GM18519 (cell line): ENCODE results near the gene FMOD.

Experiments
- ATAC-seq: cut with Tn5 transposase; IDR thresholded peaks from one replicate; pipeline ENCODE4 v1.9.1; 2021; ENCODE audit warnings: mild to moderate bottlenecking, moderate library complexity; ENCODE audit not compliant: unreplicated experiment, low FRiP score

Gene FMOD

DNA sequence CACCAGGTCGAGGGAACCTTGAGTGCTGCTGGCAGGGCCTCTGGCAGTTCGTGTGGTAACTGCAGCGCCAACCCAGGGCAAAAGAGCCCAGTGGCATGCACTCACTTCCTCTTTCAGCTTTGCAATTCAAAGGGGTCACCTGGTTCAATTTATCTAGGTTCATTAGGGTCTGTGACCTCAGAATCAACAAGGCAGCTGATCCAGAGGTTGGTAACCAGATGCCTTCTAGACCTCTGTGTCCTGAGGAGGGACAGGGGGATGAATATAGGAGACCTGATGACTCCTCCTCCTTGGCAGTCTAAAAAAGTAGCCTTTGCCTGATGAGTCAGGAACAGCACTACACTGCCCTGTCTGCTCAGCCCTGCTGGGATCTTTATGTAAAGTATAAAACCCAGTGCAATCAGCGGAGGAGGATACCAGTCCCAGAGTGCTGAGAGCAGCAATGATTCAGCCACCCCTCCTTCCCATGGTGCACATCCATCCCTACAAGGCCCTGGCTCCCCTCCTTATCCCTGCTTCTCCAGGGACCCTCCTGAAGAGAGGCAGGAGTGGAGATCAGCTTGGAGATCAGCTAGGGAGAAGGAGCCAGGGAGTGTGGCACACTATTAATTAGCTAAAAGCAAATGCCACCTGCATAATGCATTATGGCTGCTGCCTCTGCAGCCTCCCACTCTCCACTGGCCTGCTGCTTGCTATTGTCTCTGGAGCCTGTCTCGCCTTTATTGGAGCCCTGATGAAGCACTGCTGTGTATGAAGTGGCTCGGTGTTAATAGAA, 11.2 kb upstream of the FMOD start:
- no peak for ATAC-seq

DNA sequence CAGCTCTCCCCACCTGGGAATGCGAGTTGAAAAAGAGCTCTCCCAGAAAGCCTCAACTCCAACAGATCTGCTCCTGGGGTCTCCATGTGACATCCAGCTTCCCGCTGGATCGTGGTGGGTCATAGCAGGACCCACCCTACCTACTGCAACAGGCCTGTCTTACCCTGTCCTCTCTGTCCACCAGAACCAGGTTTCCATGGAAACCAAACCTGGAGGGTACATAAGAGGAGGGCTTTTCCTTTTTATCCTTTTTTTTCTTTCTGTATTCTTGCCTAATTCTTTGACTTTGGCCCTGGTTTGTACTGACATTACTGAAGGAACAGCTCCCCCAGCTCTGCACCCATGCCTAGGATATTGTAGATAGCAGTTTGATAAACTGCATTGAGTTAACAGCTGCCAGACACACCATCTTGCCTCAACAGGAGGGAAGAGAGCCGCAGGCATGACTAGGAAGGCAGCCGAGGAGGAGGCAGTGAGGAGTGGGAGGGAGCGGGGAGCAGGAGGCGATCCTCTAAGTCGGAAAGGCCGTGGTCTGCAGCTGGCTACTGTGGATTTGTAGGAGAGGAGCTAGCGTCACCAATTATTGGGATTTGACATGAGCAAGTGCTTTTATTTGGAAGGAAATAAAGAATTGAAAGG, 9.7 kb upstream of the FMOD start:
- no peak for ATAC-seq

DNA sequence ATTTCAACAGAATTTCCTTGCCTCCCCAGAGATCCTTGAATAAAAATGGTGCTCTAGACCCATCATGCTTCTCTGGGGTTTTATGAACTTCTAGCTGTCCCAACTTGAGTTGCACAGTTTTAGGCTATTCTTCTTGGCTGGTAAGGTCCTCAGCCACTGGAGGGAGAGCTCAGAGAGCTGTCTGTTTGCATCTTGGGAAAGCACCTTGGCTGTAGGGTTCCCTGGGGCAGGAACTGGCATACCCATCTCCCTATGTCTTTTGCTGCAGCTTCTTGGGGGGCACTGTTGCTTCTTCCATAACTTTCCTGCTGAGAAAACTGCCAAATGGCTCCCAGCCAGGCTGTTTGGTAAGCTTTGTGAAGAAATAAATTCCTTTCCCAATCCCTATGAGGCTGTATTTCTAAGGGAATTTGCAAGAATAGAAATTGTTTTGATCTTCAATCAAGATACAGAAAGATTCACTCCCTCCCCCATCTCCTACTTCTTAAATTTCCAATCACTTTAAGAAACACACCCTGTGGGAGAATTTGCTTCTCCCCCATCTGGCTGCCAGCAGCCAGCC, 8.2 kb upstream of the FMOD start:
- no peak for ATAC-seq

DNA sequence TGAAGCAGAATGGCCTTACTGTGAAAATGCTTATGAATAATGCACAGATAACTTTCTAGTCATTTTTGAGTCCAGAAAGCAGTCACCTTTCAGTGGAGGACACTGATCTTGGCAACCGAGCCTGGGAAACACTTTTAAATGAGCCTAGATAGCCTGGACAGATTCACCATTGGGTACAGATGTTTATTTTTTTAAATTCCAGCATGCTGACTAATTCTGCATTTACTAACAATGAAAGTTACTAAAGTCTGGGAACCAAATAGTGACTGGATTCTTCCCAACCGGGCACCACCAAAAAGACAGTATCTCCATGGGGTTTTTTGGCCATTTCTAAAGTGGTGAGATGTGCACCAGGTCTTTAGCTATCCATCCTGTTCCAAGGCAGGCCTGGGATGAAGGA, 3.3 kb upstream of the FMOD start:
- ATAC-seq = no peak

DNA sequence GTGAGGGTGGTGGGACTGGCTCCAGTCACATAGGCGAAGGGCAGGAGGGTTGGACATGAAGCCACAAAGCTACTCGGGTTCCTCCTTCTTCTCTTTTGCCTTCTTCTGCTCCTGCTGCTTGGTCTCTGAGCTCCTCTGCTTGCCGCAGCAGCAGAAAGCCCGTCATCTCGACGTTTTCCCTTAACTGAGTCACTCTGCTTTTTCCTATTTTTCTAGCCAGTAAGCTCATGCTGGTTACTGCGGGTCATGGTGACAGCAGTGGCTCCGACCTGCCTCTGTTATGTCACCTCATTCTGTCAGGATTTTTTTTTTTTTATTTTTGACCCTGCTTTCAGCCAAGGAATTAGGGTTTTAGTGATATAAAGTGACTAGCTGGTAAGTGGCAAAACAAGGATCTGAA, 2.6 kb upstream of the FMOD start:
- ATAC-seq = no peak

DNA sequence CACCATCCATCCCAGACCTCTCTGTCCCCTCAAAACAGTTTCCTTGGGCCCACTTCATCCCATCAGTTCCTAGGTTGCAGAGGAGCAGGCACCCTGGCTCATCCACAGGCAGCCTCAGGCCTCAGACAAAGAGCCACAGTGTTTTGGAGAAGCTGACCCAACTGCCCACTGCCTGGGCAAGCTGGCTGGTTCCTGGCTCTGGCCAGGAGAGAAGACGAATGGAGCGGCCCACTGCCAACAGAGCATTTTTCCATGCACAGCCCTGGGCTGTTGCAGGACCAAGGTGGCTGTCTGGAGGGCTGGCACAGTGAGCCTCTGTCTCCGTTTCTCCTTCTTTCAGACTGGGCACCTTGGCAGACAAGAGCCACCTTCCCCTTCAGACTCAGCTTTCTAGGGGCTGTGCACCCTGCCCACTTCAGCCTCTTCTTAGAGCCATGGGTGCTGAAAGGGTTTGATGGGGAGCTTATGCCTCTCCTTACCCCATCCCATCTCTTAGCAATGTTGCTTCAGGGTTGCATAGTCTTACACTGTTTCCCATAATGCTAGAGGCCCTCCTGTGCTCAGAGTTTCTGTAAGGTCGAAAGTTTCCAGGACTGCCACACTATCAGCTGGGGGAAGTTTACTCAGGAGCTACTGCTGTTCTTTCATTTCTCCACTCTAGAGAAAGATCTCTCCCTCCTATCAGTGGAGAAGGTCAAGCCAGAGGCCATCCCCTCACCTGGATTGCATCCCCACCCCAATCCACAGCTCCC, 973 bp downstream of the FMOD start:
- no peak for ATAC-seq

DNA sequence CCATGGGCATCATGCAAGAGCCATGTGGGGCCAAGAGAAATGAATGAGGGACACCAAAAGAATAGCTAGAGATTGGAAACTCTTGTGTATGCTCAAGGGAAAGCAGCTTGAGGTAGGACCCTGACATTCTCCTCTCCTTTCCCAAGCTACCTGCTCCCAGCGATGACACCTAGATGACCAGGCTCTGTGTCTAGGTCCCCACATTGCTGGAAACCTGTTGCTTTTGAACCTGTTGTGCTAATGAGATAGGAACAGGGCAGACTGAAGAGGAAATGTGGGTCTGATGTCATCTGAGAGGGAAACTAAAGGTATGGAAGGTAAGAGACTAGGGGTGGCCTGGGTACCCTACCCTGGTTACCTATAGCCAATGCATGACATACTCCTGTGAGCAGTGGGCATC, 1.8 kb downstream of the FMOD start:
- ATAC-seq = no peak

DNA sequence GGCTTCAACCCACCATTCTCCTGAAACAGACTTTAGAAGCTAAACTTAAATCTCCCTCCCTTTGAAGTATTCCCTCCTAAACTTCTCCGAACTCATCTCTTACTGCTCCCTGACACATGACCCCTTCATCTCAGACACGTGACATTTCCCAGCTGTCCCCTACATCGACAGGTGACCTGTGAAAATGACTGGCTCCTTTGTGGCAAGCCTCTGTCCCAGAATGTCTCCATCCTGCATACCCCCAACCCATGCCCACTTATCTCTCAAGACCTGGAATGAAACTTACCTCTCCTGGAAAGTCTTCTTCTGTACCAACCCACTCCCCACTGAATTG, 4.2 kb downstream of the FMOD start:
- no peak for ATAC-seq

DNA sequence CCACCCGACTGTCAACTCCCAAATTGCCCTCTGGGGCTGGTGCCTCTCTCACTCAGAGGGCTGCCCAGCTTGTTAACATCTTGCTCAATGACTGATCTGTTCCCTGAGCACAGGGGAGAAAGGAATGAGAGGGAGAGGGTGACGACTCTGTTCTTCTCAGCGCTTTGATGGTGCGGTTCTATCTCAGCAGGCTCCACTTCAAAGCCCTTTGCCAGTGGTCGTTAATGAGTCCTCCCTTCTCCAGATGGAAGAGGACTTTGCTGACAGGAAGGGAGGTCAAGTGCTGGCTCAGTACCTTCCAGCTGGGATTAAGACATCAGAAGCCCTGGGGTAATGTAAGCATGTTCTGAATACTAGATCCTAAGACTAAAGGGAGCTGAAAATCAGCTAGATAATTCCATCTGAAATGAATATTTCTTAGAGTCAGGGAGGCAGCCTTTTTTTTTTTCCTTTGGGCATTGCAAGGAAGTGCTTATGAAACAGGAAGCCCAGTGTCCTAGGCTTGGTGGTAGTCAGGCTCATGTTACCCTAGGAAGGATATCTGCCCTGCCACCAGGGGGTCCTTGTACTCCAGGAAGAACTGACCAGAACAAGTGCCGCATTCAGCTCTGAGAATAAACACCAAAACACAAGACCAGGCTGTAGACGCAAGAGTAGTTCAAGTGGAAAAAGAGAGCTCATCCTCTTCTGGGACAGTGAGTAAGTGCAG, 4.7 kb downstream of the FMOD start:
- no peak for ATAC-seq

DNA sequence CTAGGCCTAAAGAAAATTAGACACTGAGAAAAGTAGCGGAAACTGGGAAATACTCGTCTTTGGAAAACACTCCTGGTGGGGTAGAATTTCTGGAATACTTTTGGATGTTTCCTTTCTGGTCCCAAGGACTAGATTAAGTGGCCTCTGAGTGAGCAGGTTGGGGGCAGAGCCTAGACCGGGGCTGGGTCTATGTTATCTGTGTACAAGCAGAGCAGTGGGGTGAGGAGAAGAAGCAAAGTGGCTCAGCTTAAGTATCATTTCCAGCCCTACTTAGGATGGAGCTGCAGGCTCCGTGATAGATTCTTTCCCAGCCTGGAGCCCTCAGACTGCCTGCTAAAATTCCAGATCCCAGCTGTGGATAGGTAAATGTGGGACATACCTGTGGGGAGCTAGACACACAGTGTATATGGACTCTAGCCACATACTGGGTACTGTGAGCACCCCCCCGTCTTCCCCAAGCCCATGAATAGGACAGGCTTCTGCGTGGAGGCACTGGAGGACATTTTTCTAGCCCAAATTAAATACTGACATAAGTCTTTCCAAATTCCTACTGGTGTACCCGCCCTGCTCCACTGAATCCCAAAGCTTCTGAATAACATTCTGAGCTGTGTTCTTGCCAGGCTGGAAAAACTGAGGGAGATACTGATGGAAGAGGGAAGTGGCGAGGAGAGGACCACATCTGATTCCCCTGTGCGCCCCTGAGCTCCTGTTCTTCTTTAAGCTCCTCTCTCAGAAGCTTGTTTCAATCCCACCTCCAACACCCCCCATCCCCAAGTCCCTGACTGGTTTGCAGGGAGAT, 6.8 kb downstream of the FMOD start:
- ATAC-seq = no peak

DNA sequence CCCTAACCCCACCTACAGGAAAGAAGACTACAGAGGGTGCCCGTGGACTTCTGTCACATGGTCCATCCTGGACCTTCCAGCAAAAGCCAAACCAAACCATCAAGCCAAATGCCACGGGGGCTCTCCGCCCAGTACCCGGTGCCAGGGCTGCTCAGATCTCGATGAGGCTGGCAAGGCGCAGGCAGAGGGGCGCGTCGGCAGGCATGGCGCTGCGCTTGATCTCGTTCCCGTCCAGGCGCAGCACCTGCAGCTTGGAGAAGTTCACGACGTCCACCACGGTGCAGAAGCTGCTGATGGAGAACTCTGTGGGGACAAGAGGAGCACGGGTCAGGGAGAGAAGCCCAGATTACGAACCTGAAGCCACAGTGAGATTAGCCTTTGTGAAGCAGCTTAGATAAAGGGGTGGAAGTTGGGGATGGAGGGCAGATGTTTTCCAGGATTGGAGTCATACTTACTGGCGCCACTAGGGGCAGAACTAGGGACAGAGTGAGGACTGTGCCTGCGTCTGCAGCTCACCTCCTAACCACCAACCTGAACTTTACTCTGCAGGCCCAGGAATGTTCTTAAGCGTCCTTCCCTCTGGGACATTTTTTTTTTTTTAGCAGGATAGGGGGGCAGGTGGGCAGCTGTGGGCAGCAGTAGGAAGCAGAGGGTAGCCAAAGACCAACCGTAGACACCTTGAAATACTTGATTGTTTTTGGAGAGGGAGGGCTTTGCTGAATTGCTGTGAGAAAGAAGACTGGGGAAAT, 8.6 kb downstream of the FMOD start:
- ATAC-seq = no peak

DNA sequence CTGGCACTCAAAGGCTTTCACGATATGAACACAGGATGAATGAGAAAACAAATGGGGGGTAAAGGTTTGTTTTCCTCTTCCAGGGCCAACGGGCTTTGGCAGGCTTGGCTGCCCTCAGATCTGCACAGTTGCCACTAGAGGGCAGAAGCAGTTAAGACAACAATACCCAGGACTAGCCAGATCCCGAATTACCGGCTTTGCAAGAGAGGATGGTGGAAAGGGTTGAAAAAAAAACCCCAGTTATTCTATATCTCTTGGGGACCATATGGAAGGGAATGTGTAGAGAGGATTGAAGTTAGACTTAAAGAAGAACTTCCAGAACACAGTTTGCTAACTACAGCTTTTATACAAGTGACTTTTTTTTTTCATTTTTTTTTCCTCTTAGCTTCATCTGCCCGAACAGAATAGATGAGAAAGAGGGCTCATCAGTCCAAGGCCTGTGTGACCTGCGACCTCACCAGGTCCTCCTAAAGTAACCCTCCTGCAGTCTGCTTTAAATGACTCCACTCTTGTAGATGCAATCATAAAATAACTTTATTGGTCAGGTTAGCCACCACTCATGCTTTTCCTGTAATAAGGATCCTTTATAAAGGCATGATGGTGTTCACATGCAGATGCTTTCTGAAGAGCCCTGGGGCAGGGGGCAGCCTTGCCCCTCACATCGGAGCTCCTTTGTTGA, 10.7 kb downstream of the FMOD start:
- no peak for ATAC-seq

DNA sequence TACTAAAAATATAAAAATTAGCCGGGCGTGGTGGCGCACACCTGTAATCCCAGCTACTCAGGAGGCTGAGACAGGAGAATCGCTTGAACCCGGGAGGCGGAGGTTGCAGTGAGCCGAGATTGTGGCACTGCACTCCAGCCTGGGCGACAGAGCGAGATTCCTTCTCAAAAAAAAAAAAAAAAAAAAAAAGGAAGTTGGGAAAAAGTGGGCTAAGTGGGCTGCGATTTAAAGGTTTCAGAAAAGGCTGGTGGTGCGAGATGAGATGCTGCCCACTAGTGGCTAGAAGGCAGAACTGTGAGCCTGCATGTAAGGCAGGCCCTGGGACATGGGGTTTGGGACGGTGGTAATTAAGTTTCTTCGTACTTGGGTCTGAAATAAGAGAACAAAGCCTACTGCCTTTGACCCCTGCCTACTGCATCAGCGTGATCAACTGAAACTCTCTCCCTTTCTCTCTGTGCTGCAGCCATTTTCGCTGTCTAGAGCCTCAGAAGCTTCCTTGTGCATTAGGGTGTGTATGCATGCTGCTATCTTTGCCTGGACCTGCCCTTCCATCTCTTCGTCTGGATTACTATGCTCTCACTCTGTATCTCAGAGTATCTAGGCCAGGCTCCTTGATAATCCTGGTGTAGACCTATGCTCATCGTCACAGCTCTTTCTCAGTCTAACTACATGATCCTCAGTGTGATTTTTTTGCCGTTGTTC, 12.4 kb downstream of the FMOD start:
- no peak for ATAC-seq

DNA sequence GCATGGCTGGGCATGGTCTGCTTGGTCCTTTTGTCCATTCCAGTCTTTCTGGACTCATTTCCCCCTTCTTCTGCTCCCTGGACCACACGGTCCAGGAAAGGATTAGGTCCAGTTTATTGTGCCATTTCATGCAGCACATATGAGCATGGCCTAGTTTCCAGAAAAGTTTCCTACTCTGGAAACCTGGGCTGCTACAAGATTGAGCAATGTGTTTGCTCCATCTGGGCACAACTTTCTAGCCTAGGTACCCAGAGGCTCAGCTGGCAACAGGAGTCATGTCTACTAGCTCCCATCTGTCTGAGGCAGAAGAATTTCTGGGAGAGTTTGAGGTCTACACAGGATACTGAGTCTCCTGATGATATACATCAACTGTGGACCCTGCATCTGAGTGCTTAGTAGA, 14.8 kb downstream of the FMOD start:
- ATAC-seq = no peak

DNA sequence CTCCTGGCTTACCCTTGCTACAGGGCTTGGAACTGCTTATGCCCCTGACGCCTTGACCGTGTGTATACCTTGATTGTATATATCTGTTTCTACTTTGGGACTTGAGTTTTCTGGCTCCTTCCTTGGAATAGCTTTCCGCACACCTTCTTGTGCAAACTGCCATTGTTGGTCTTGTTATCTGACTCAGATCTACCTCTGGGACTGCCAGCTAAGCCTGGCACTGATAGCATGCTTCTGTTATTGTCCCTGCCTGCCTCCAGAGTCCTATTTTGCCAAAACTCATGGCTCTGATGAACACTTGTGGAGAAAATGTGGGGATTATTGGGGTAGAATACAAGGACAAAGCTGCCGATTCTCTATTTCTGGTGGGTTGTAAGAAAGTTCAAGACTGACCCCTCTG, 15.4 kb downstream of the FMOD start:
- no peak for ATAC-seq

DNA sequence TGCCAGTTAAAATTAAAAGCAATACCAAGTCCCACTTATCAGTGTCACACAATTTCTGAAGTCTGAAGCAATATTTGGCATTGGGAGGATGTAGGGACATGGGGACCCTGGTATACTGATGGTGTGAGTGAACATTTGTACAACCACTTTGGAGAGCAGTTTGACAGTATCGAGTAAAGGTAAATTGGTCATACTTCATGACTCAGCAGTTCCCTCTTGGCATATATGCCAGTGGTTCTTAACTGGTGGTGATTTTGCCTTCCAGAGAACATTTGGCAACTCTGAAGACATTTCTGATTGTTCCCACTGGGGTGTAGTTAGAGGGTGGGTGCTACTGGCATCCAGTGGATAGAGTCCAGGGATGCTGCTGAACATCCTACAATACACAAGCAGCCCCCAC, 19.7 kb downstream of the FMOD start:
- no peak for ATAC-seq

DNA sequence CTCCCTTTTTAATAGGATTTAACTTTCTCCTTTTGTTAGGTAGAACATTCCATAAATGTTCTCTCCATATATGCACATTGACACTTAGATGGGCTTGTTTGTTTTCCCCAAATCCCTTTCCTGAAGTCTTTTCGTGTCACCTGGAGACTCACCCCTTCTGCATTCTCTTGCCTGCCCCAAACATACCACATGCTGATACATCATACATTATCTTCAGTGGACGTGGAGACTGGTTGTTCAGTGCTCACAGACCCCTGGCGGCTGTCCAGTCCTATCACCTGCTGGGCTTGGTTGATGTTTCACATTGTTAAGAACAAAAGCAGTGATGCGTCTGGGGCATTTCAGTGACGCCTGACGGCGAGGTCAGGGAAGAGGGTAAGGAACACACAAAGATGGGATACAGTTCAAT, 22.2 kb downstream of the FMOD start:
- no peak for ATAC-seq
